UCSD-AML1 (cell line): ENCODE data around the gene SHC1.
A peak's percentile ranks its signal among the peaks of the same experiment; 100 is the strongest.

Source experiments
- DNase-seq: peaks from one replicate; lab custom pipeline; 2025; ENCODE audit not compliant: unreplicated experiment; lab: John Stamatoyannopoulos, UW

Gene SHC1

GRCh38 chr1:154958681-154959425, 11.7 kb downstream of the SHC1 start:
- no peak for DNase-seq

- no peak for DNase-seq
Measured at GRCh38 chr1:154958036-154958435, 12.5 kb downstream of the SHC1 start.

- no peak for DNase-seq
Measured at GRCh38 chr1:154957091-154957657, 13.4 kb downstream of the SHC1 start.

GRCh38 chr1:154956544-154956941, 14.0 kb downstream of the SHC1 start:
- no peak for DNase-seq

- peak; percentile 64 for DNase-seq
Measured at GRCh38 chr1:154955718-154956543, 14.6 kb downstream of the SHC1 start, which contains the start of gene PBXIP1. PBXIP1 (minus strand) TSS chr1:154956099; CDS start chr1:154953721, 2,378 bp downstream.

GRCh38 chr1:154955039-154955717, 15.4 kb downstream of the SHC1 start:
- DNase-seq, result peak; percentile 61

GRCh38 chr1:154954541-154954940, 16.0 kb downstream of the SHC1 start:
- no peak for DNase-seq

- no peak for DNase-seq
Measured at GRCh38 chr1:154953611-154954038, 16.9 kb downstream of the SHC1 start.

GRCh38 chr1:154952664-154953063, 17.9 kb downstream of the SHC1 start:
- no peak for DNase-seq

GRCh38 chr1:154951901-154952657, 18.5 kb downstream of the SHC1 start:
- no peak for DNase-seq

GRCh38 chr1:154948079-154948478, 22.5 kb downstream of the SHC1 start:
- no peak for DNase-seq

GRCh38 chr1:154945962-154946850, 24.3 kb downstream of the SHC1 start:
- DNase-seq, result no peak

- no peak for DNase-seq
Measured at GRCh38 chr1:154945160-154945961, 25.2 kb downstream of the SHC1 start.

- no peak for DNase-seq
Measured at GRCh38 chr1:154944401-154945159, 26.0 kb downstream of the SHC1 start.

GRCh38 chr1:154943649-154944400, 26.7 kb downstream of the SHC1 start:
- peak; percentile 57 for DNase-seq

- no peak for DNase-seq
Measured at GRCh38 chr1:154941333-154942013, 29.1 kb downstream of the SHC1 start.
